Lower leg skin (tissue), 4 donors: Measurements from ENCODE around the gene HOXD13. TPM values are rescaled to one million over a fixed set of nuclear protein-coding genes. Genes with fewer than 3 reads are reported as not detected.

Source experiments
- DNase-seq, 2 donors: peaks; one replicate each; pipeline ENCODE4 v3.0.0-alpha.2; 2019; ENCODE audit warnings: low spot score in 2 of 2
- H3K4me3 ChIP-seq: fragments of 200-600 bp; sonication (generic); 2 replicates; pipeline ENCODE4 v1.5.1; 2017; ENCODE audit warnings: mild to moderate bottlenecking, low read depth; ENCODE audit not compliant: poor library complexity, severe bottlenecking
- POLR2A ChIP-seq, 2 donors: fragments of 450-650 bp; IDR thresholded peaks; one replicate each; pipeline ENCODE4 v1.6.1; 2016 to 2017; ENCODE audit warnings: antibody characterized with exemption in 2 of 2, mild to moderate bottlenecking in 1 of 2, moderate library complexity in 1 of 2
- WGBS, 2 donors: methylation state at CpG; one replicate each; pipeline ENCODE4 v1.1.5; 2018; 5-methylcytosine and 5-hydroxymethylcytosine counted together
- intact Hi-C: fragments of 100-400 bp; cut with DNase I; formaldehyde crosslinking; loops from one replicate; pipeline ENCODE4 v1.15.0; 2023; ENCODE audit warnings: low total_unique reads
- total RNA-seq, 4 donors: library from RNA; depleted of rRNA; stranded (reverse); fragments of >200 nt; gene quantifications; one replicate each; pipeline ENCODE4 v1.1.0, GENCODE V29; 2016
- TF ChIP-seq, protein P1 (sequence below), 3 donors: fragments of 450-650 bp; IDR thresholded peaks; one replicate each; pipeline ENCODE4 v1.5.1; 2016; ENCODE audit warnings: antibody characterized with exemption in 3 of 3, mild to moderate bottlenecking in 3 of 3, moderate library complexity in 2 of 3

Gene HOXD13
- total RNA-seq, 4 donors from 2014 or later, result 0.10 TPM; not detected in 3

DNA sequence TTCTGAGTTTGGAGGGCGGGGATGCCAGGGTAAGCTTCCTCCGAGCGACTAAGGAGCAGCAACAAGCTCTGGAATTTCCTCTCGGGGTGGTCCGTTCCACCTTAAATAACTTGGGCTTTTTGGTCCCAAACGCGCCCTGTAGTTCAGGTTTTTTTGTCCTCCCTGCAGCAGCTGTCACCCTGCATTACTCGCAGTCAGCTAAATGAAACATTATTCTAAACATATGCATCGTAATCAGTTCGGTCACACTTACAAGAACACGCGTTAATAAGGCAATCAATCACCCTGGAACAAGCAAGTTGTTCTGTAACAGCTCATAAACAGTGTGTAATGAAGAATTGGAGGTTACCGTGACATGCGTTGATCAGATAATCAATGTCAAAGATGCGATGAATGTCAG lies 17.0 kb upstream of the HOXD13 start:
- no peak for DNase-seq
- intact Hi-C loops, result no loop called here
- 11 to 15% methylated on average over 15 of the region's 15 CpGs for WGBS, 2 donors
- no peak overlapping the region for H3K4me3 ChIP-seq
- no peak for TF ChIP-seq POLR2A (IDR thresholded peaks at IDR 0.05)
- TF ChIP-seq, protein P1, sequence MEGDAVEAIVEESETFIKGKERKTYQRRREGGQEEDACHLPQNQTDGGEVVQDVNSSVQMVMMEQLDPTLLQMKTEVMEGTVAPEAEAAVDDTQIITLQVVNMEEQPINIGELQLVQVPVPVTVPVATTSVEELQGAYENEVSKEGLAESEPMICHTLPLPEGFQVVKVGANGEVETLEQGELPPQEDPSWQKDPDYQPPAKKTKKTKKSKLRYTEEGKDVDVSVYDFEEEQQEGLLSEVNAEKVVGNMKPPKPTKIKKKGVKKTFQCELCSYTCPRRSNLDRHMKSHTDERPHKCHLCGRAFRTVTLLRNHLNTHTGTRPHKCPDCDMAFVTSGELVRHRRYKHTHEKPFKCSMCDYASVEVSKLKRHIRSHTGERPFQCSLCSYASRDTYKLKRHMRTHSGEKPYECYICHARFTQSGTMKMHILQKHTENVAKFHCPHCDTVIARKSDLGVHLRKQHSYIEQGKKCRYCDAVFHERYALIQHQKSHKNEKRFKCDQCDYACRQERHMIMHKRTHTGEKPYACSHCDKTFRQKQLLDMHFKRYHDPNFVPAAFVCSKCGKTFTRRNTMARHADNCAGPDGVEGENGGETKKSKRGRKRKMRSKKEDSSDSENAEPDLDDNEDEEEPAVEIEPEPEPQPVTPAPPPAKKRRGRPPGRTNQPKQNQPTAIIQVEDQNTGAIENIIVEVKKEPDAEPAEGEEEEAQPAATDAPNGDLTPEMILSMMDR (IDR thresholded peaks at IDR 0.05), result no peak

DNA sequence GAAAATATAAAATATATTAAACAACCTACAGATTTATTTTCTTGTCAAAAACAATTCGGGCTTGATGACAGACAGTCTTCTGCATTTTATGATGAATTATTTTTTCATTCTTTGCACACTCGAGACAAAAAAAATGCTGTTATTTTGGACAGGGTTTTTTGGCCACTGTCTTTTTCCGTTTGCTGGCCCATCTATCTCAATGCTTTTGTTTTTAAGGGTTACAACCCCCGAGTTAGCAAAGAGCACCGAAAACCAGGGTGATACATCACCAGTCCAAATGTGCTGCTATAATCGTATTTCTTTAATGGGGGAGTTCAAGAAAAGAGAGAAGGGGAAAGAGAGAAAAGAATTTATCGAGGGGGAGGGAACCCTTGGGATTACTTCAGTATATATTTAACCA lies 16.5 kb upstream of the HOXD13 start:
- intact Hi-C loops, result no loop called here
- TF ChIP-seq, protein P1 (IDR thresholded peaks at IDR 0.05), result no peak
- no peak for TF ChIP-seq POLR2A (IDR thresholded peaks at IDR 0.05)
- DNase-seq, result no peak
- no peak overlapping the region for H3K4me3 ChIP-seq
- WGBS, 2 donors, result 14 to 21% methylated on average over 7 of the region's 7 CpGs

DNA sequence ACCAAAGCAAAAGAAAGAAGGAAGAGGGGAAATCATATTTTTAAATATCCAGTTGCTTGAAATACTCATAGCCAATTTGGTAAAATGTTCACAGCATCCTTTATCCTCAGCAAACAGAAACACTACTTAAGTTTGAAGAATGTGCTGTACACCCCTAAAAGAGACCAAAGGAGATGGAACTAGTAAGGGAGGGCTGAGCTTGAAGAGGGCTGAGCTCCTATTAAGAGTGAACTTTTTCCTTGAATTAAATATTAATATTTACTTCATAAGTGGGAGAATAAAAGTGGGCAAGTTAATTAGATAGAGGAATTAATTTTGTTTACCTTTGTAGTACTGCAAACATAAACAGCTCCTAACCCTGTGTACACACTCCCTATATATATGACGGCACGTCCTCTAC lies 15.7 kb upstream of the HOXD13 start:
- intact Hi-C loops, result no loop called here
- WGBS, 2 donors, result 26 to 27% methylated on average over 2 of the region's 2 CpGs
- no peak overlapping the region for H3K4me3 ChIP-seq
- no peak for DNase-seq
- TF ChIP-seq POLR2A (IDR thresholded peaks at IDR 0.05), result no peak
- TF ChIP-seq, protein P1 (IDR thresholded peaks at IDR 0.05), result no peak

DNA sequence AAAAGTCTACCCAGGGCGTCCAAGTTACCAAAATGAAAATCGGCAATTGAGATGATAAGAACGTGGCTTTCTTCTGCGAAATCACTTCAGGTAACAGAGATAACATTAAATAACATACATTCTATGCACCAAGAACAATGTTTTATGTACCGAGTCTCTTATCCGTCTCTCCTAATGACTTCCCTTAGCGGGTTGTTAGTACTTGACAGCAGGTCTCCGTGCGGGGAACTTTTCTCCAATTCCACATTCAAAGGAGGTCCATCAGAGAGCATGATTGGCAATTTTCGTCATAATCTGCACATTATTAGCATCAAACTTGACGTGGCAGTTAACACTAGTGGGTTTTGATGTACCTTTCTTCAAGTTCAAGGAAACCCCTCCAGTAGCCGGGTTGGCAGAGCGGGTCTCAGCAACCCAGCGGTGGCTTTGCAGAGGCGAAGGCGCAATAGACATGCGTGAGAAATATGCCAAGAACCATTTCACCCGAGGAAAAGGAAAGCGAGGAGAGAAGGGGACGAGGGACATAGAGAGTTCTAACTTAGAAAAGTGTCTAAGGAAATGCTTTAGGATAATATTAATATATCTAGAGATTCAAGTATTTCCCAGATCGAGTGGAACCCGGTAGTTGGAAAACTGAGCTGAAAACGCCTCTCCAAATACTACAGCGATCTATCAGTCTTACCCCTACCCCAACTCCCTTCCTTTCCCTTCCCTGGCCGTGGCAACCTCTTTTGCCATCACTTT lies 13.8 kb upstream of the HOXD13 start:
- DNase-seq, result no peak
- TF ChIP-seq, protein P1 (IDR thresholded peaks at IDR 0.05), result no peak
- TF ChIP-seq POLR2A (IDR thresholded peaks at IDR 0.05), result no peak
- H3K4me3 ChIP-seq, result no peak overlapping the region
- 9 to 13% methylated on average over 25 of the region's 25 CpGs for WGBS, 2 donors
- intact Hi-C loops, result no loop called here

DNA sequence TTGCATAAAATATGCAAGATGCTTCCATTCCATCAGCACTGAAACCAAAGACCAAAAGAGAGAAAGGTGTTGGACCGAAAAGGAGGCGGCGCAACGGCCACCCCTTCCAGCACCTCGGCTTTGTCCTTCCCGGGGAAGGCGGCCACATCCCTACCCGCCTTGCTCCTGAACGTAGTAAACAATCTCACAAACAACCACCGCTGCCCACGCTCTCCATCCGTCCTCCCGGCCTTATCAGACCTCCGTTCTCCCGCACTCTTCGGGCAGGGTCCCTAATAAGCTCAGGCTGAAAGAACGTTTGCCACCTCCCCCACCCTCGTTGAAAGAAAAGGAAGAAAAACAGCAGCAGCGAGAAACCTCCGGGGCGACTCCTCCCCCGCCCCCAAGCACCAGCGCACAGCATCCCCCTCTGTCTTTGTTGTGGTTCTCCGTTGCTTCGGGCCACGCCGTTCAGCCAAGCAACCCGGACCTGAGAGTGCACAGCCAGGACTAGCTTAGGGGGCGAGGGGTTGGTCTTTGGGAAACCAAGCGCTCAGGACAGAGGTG lies 13.2 kb upstream of the HOXD13 start:
- H3K4me3 ChIP-seq, result no peak overlapping the region
- intact Hi-C loops, result no loop called here
- WGBS, 2 donors, result 5 to 8% methylated on average over 30 of the region's 30 CpGs
- no peak for DNase-seq
- TF ChIP-seq, protein P1 (IDR thresholded peaks at IDR 0.05), result no peak
- no peak for TF ChIP-seq POLR2A (IDR thresholded peaks at IDR 0.05)
